Measurements from ENCODE around the gene MYL10. TPM values are rescaled to one million over a fixed set of nuclear protein-coding genes. Genes with fewer than 3 reads are reported as not detected.

Gene MYL10
- total RNA-seq, 4 donors from 2014 or later: not detected

DNA sequence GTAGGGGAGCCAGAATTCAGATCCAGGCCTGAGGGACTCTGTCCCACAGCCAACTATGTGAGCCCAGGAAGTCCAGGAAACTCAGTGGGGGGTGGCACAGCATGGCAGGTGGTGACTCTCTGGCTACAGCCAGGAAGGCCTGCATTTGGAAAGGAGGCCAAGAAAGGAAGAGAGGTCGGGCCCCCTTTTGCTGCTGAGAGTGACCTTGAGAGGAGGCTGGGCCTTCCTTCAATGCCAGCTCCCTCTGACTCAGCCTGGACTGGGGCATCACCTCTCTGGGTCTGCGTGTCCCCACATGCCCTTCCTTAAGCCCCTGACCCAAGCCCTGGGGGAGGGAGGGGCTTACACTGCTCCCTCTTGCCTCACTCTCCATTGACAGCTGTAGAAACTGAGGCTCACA is 6.4 kb upstream of the MYL10 start:
- TF ChIP-seq, protein P1, sequence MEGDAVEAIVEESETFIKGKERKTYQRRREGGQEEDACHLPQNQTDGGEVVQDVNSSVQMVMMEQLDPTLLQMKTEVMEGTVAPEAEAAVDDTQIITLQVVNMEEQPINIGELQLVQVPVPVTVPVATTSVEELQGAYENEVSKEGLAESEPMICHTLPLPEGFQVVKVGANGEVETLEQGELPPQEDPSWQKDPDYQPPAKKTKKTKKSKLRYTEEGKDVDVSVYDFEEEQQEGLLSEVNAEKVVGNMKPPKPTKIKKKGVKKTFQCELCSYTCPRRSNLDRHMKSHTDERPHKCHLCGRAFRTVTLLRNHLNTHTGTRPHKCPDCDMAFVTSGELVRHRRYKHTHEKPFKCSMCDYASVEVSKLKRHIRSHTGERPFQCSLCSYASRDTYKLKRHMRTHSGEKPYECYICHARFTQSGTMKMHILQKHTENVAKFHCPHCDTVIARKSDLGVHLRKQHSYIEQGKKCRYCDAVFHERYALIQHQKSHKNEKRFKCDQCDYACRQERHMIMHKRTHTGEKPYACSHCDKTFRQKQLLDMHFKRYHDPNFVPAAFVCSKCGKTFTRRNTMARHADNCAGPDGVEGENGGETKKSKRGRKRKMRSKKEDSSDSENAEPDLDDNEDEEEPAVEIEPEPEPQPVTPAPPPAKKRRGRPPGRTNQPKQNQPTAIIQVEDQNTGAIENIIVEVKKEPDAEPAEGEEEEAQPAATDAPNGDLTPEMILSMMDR (IDR thresholded peaks at IDR 0.05): no peak
- ATAC-seq (ENCODE audit: low FRiP score) (no peak), DNase-seq (ENCODE audit: low spot score) (no peak)

DNA sequence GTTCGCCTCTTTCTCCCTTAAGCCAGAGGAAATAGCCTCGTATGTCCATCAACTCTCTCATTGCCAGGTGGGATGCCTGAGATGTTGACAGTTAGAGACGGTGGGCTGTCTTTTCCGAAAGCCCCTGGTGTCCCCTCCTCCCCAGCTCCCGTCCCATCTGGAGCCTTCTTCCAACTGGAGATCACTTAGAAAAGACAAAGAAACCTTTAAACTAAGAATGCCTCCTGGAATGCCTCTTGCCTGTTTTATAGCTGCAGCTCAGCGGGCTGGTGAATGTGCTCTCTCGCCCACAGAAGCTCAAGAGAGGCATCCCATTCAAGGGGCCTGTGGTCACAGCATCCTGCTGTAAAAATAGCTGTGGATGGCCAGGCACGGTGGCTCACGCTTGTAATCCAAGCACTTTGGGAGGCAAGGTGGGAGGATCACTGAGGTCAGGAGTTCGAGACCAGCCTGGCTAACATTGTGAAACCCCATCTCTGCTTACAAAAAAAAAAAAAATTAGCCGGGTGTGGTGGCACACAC is 5.2 kb upstream of the MYL10 start:
- DNase-seq (ENCODE audit: low spot score) (no peak), ATAC-seq (ENCODE audit: low FRiP score) (no peak)
- TF ChIP-seq, protein P1 (IDR thresholded peaks at IDR 0.05): no peak

DNA sequence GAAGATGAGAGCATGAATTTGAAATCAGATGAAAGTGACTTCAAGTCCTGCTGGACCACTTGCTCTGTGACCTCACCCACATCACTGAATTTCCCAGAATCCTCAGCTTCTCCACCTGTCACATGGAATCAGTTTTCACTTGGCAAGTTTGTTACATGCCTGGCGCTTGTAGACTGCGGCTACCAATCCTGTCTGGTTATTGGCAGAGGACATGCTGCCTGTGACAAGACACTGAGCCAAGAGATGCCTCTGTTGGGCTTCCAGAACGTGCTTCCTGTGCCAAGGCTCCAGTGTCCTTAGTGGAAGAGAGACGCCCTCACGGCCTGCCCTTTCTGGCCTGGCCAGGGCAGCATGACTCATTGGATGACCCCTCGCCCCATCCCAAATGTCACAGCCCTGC is 4.4 kb upstream of the MYL10 start:
- ATAC-seq (ENCODE audit: low FRiP score) (no peak), DNase-seq (ENCODE audit: low spot score) (no peak)
- TF ChIP-seq, protein P1 (IDR thresholded peaks at IDR 0.05): no peak

DNA sequence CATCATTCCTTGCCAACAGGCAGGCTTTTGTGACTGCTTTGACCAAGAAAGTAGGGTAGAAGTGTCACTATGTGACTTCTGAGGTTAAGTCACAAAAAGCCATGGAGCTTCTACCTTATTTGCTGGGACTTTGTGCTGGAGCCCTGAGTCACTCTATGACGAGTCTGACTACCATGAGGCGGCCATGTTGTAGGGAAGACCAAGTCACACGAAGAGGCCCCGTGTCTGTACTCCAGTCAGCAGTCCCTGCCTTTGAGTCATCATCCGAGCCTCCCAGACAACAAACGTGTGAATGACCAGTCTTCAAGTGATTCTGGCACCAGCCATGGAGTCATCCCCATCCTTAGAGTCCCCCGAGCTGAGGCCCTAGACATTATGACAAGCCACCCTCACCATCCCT is 3.5 kb upstream of the MYL10 start:
- TF ChIP-seq, protein P1 (IDR thresholded peaks at IDR 0.05): no peak
- ATAC-seq (ENCODE audit: low FRiP score): no peak
- DNase-seq (ENCODE audit: low spot score): no peak

DNA sequence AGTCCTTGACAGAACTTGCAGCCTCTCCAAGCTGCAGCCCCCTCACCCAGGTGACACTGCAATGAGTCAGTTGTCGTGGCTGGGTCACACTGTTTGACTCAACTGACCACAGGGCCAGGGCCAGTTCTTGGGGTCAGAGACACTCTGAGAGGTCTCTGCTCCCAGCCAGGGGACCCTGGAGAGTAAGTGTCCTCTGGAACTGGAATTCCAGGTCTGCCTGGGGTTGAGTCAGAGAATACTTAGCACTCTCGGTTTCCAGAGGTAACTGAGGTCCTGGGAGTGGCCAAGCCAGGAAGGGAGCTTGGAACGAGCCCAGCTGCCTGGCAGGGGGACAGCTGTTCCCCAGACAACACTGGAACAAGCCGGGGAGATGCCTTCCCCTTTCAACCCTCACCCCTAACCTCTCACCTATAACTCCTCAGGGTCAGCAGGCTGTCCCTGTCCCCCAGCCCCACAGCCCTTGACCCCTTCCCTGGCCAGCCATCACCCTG is 2.2 kb upstream of the MYL10 start:
- DNase-seq (ENCODE audit: low spot score) (no peak), ATAC-seq (ENCODE audit: low FRiP score) (no peak)
- TF ChIP-seq, protein P1 (IDR thresholded peaks at IDR 0.05): no peak

DNA sequence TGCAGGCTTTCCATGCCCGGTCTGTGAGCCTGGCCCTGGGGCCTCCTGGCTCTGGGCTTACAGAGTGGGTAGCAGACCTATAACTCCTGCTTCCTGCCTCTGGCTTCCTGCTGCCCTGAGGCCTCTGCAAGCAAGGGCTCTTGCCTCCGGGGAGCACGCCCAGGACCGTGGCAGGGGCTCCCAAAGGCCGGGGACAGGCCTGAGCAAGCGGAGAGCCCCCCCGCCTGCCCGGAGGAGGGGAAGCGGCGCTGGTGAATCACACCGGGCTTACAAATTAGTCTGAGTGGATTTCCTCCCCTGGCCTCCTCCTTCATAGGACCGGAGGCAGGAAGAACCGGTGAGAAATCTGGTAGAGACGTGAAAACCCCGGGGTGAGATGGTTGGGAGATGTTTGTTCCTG is 1.5 kb upstream of the MYL10 start:
- no peak for ATAC-seq (ENCODE audit: low FRiP score)
- TF ChIP-seq, protein P1 (IDR thresholded peaks at IDR 0.05): no peak
- DNase-seq (ENCODE audit: low spot score): no peak

DNA sequence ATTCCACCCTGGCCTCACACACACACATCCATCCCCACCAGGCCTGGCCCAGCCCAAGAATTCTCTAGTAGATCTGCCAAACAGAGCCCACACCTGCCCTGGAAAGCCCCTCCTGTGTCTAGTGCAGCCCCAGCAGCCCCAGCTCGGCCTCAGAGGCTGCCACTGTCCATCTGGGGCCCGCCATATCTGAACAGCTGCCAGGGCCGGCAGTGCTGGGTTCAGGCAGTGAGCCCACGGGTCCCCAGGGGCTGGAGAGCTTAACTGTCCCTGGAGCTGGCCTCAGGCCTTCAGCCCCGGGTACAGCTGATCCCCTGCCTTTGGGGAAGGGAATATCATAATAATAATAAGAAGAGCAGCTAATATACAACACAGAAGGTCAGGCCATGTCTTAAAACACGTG is 574 bp downstream of the MYL10 start:
- DNase-seq (ENCODE audit: low spot score) (no peak), ATAC-seq (ENCODE audit: low FRiP score) (no peak)
- TF ChIP-seq, protein P1 (IDR thresholded peaks at IDR 0.05): no peak
